ENCODE results near the gene KIR2DL4. TPM values are rescaled to one million over a fixed set of nuclear protein-coding genes. Genes with fewer than 3 reads are reported as not detected.
"Not testable (repeated sequence)": the region's sequence is repeated elsewhere in the genome, so short reads cannot be mapped to it uniquely, and the experiment has no call there.

Gene KIR2DL4
- total RNA-seq, 2 experiments from 2014 or later, result not detected

DNA sequence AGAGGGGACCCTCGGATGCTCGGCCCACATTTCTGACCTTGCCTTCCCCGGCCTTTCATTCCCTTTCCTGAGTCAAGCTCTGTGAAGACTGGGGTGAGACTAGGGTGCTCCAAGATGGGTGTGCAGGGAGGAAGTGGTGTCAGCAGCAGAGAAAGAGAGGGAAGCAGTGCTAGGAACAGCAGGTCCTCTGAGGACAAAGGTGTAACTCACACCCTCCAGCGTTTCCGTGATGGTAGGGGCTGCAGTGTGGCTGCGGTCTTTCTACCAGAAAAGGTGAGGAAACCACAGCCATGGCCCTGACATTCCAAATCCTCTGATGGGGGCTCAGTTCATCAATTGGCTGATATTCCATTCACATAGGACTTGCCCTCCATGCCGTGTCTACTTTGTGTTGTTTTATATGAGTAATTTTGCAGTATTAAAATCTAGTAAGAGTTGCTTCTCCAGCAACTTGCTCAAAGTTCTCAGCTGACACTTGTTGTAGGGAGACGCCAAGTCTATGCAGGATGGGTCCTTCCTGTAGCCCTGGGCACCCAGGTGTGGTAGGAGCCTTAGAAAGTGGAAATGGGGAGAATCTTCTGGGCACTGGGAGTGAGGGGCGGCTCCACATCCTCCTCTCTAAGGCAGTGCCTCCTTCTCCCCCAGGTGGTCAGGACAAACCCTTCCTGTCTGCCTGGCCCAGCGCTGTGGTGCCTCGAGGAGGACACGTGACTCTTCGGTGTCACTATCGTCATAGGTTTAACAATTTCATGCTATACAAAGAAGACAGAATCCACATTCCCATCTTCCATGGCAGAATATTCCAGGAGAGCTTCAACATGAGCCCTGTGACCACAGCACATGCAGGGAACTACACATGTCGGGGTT, 14.5 kb downstream of the KIR2DL4 start:
- H3K36me3 Mint-ChIP-seq (ENCODE audit: low read depth), result no peaks in the 10 kb centered on the region
- H3K27ac Mint-ChIP-seq, result no peak overlapping the region
- CTCF ChIA-PET, result no interaction called here
- no peak overlapping the region for H3K4me3 Mint-ChIP-seq
- no peaks in the 10 kb centered on the region for H3K4me1 Mint-ChIP-seq
- DNase-seq, result no peak
- POLR2A ChIA-PET, result no interaction called here
- no peaks in the 10 kb centered on the region for H3K9me3 Mint-ChIP-seq
- H3K27me3 Mint-ChIP-seq, result no peaks in the 10 kb centered on the region

DNA sequence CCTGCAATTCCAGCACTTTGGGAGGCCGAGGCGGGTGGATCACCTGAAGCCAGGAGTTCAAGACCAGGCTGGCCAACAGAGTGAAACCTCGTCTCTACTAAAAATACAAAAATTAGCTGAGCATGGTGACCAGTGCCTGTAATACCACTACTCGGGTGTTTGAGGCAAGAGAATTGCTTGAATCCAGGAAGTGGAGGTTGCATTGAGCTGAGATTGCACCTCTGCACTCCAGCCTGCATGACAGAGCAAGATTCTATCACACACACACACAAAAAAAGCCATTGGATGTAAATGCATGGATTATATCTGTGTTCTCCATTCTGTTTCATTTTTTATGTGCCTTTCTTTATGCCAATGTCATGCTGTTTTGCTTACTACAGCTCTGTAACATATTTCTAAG, 21.0 kb downstream of the KIR2DL4 start:
- DNase-seq; H3K4me3 Mint-ChIP-seq; H3K4me1 Mint-ChIP-seq; H3K36me3 Mint-ChIP-seq (ENCODE audit: low read depth); H3K27ac Mint-ChIP-seq; CTCF ChIA-PET; H3K9me3 Mint-ChIP-seq; POLR2A ChIA-PET; H3K27me3 Mint-ChIP-seq: not testable (repeated sequence)

DNA sequence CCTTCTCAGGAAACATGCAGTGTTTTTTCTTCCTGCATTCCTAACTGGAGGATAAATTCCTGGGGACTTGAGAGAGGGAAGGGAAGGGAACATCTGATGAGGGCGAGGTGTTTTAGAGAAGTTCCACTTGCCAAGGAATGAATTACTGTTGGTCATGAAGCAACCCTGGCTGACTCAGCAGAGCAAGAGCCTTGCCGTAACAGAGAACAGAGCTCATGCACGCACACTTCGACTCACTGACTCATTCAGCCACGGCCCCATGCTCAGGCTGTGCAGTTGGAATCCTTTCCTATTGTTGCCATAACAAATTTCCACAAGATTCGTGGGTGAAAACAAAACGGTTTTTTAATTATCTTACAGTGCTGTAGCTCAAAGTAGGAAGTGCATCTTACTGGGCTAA, 21.9 kb downstream of the KIR2DL4 start:
- H3K4me1 Mint-ChIP-seq; H3K27ac Mint-ChIP-seq; POLR2A ChIA-PET; H3K4me3 Mint-ChIP-seq; H3K9me3 Mint-ChIP-seq; H3K36me3 Mint-ChIP-seq (ENCODE audit: low read depth); CTCF ChIA-PET; DNase-seq; H3K27me3 Mint-ChIP-seq: not testable (repeated sequence)

DNA sequence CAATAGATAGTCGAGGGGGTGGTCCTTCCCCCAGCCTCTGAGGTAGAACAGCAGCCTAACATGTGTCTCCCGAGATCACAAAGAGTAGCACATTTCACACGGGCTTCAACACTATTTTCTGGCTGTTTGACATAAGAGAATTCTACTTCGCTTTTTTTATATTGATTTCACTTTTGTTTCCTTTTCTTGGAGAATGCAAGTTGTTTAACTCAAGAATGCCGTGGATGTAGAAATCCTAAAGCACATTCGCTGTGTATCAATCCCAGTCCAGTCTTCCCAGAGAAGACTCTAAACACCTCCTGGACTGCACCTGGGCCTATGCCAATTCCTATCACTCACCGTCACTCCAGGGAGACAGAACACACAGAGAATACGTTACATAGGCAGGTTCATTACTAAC, 24.7 kb downstream of the KIR2DL4 start:
- H3K4me3 Mint-ChIP-seq, H3K27me3 Mint-ChIP-seq, H3K27ac Mint-ChIP-seq: not testable (repeated sequence)

DNA sequence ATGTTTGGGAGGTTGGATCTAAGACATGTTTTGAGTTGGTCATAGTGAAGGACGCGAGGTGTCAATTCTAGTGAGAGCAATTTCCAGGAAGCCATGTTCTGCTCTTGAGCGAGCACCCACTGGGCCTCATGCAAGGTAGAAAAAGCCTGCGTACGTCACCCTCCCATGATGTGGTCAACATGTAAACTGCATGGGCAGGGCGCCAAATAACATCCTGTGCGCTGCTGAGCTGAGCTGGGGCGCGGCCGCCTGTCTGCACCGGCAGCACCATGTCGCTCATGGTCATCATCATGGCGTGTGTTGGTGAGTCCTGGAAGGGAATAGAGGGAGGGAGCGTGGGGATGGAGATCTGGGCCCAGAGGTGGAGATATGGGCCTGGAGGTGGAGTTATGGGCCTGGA, 29.1 kb downstream of the KIR2DL4 start, which contains the start of gene KIR2DS4:
KIR2DS4 (plus strand) TSS at position 181 of the 400 bp plus-strand sequence.
- CTCF ChIA-PET; H3K27ac Mint-ChIP-seq; H3K27me3 Mint-ChIP-seq; H3K4me3 Mint-ChIP-seq; DNase-seq; H3K9me3 Mint-ChIP-seq; H3K36me3 Mint-ChIP-seq (ENCODE audit: low read depth); H3K4me1 Mint-ChIP-seq; POLR2A ChIA-PET: not testable (repeated sequence)

More for the DNA sequence above, 24.7 kb downstream of the KIR2DL4 start:
- POLR2A ChIA-PET; H3K9me3 Mint-ChIP-seq; H3K4me1 Mint-ChIP-seq; H3K36me3 Mint-ChIP-seq (ENCODE audit: low read depth); CTCF ChIA-PET; DNase-seq: not testable (repeated sequence)

DNA sequence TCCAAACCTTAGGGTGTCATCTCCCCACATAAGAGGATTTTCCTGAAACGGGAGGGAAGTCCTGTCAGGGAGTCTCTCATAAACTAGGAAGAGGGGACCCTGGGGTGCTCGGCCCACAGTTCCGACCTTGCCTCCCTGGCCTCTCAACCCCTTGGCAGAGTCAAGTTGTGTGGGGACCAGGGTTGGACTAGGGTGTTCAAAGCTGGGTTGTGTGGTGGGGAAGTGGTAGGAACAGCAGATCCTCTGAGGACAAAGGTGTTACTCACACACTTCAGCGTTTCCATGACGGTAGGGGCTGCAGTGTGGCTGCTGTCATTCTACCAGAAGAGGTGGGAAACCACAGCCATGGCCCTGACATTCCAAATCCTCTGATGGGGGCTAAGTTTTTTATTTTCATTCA, 31.7 kb downstream of the KIR2DL4 start:
- H3K27me3 Mint-ChIP-seq; H3K27ac Mint-ChIP-seq; H3K36me3 Mint-ChIP-seq (ENCODE audit: low read depth); H3K4me3 Mint-ChIP-seq; DNase-seq; H3K9me3 Mint-ChIP-seq; POLR2A ChIA-PET; H3K4me1 Mint-ChIP-seq; CTCF ChIA-PET: not testable (repeated sequence)

DNA sequence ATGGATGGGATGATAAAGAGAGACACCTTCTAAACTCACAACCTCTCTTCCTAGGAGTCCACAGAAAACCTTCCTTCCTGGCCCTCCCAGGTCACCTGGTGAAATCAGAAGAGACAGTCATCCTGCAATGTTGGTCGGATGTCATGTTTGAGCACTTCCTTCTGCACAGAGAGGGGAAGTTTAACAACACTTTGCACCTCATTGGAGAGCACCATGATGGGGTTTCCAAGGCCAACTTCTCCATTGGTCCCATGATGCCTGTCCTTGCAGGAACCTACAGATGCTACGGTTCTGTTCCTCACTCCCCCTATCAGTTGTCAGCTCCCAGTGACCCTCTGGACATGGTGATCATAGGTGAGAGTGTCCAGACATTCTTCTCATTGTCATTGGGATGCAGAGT, 34.1 kb downstream of the KIR2DL4 start:
- H3K4me3 Mint-ChIP-seq; POLR2A ChIA-PET; H3K27ac Mint-ChIP-seq; H3K27me3 Mint-ChIP-seq; DNase-seq; CTCF ChIA-PET; H3K9me3 Mint-ChIP-seq; H3K36me3 Mint-ChIP-seq (ENCODE audit: low read depth); H3K4me1 Mint-ChIP-seq: not testable (repeated sequence)

DNA sequence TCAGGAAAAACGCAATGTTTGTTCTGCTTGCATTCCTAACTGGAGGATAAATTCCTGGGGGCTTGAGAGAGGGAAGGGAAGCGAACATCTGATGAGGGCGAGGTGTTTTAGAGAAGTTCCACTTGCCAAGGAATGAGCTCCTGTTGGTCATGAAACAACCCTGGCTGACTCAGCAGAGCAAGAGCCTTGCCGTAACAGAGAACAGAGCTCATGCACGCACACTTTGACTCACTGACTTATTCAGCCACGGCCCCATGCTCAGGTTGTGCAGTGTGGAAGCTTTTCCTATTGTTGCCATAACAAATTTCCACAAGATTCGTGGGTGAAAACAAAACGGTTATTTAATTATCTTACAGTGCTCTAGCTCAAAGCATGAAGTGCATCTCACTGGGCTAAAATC, 39.8 kb downstream of the KIR2DL4 start:
- DNase-seq; H3K36me3 Mint-ChIP-seq (ENCODE audit: low read depth); POLR2A ChIA-PET; H3K27ac Mint-ChIP-seq; H3K9me3 Mint-ChIP-seq; H3K4me1 Mint-ChIP-seq; H3K27me3 Mint-ChIP-seq; H3K4me3 Mint-ChIP-seq; CTCF ChIA-PET: not testable (repeated sequence)

DNA sequence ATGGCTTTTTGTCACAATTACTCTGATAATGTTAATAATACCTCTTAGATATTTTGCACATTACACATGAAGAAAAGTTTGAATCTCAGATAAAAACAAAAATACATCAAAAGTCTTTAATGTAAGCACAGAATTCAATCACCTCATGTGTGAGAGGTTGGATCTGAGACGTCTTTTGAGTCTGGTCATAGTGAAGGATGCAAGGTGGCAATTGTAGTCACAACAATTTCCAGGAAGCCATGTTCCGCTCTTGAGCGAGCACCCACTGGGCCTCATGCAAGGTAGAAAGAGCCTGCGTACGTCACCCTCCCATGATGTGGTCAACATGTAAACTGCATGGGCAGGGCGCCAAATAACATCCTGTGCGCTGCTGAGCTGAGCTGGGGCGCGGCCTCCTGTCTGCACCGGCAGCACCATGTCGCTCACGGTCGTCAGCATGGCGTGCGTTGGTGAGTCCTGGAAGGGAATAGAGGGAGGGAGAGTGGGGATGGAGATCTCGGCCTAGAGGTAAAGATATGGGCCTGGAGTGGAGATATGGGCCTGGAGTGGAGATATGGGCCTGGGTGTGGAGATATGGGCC, 46.7 kb downstream of the KIR2DL4 start, which contains the start of gene KIR3DL2:
KIR3DL2 (plus strand) TSS at position 383 of the 580 bp plus-strand sequence; CDS start at position 416, 33 bp downstream.
- H3K4me3 Mint-ChIP-seq; H3K27ac Mint-ChIP-seq; H3K36me3 Mint-ChIP-seq (ENCODE audit: low read depth); H3K9me3 Mint-ChIP-seq; POLR2A ChIA-PET; CTCF ChIA-PET; DNase-seq; H3K27me3 Mint-ChIP-seq; H3K4me1 Mint-ChIP-seq: not testable (repeated sequence)

DNA sequence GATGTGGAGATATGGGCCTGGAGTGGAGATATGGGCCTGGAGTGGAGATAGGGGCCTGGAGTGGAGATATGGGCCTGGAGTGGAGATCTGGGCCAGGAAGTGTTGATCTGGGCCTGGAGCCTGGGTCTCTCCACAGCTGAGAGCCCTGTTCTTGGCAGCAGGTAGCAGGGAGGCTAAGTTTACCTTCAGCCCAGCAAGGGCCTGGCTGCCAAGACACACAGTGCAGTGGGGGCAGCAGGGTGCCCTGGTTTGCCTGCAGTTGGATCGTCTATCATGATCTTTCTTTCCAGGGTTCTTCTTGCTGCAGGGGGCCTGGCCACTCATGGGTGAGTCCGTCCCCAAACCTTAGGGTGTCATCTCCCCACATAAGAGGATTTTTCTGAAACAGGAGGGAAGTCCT, 47.5 kb downstream of the KIR2DL4 start:
- Mint-ChIP-seq H3K4me1 (no peaks in the 10 kb centered on the region), H3K27me3 (no peaks in the 10 kb centered on the region), H3K27ac (no peak overlapping the region), H3K36me3 (ENCODE audit: low read depth) (no peaks in the 10 kb centered on the region), H3K4me3 (no peak overlapping the region), H3K9me3 (peaks cover 2% of the 10 kb centered on the region)
- no peak for DNase-seq
- ChIA-PET POLR2A (no interaction called here), CTCF (no interaction called here)

DNA sequence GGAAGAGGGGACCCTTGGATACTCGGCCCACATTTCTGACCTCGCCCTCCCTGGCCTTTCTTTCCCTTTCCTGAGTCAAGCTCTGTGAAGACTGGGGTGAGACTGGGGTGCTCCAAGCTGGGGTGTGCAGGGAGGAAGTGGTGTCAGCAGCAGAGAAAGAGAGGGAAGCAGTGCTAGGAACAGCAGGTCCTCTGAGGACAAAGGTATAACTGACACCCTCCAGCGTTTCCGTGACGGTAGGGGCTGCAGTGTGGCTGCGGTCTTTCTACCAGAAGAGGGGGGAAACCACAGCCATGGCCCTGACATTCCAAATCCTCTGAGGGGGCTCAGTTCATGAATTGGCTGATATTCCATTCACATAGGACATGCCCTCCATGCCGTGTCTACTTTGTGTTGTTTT, 47.9 kb downstream of the KIR2DL4 start:
- H3K27ac Mint-ChIP-seq, result no peak overlapping the region

DNA sequence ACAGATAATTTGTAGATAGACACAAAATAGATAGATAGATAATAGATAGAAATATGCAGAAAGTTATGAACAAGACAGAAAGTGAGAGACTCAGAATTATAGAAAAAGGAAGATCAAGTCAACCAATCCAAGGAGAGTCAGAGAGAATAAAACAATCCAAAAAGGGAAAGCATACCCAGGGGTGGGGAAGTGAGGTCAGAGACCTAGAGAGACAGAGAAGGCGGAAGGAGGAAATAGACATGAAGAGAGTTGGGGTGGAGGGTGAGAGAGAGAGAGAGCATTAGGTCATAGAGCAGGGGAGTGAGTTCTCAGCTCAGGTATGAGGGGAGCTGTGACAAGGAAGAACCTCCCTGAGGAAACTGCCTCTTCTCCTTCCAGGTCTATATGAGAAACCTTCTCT, 51.8 kb downstream of the KIR2DL4 start:
- H3K36me3 Mint-ChIP-seq (ENCODE audit: low read depth); H3K9me3 Mint-ChIP-seq; H3K4me1 Mint-ChIP-seq; H3K27me3 Mint-ChIP-seq; CTCF ChIA-PET; H3K27ac Mint-ChIP-seq; DNase-seq; POLR2A ChIA-PET; H3K4me3 Mint-ChIP-seq: not testable (repeated sequence)

More for the DNA sequence above, 47.9 kb downstream of the KIR2DL4 start:
- POLR2A ChIA-PET, result no interaction called here
- Mint-ChIP-seq H3K4me1 (no peaks in the 10 kb centered on the region), H3K36me3 (ENCODE audit: low read depth) (no peaks in the 10 kb centered on the region), H3K4me3 (no peak overlapping the region), H3K9me3 (peaks cover 2% of the 10 kb centered on the region), H3K27me3 (no peaks in the 10 kb centered on the region)
- DNase-seq, result no peak
- CTCF ChIA-PET, result no interaction called here

DNA sequence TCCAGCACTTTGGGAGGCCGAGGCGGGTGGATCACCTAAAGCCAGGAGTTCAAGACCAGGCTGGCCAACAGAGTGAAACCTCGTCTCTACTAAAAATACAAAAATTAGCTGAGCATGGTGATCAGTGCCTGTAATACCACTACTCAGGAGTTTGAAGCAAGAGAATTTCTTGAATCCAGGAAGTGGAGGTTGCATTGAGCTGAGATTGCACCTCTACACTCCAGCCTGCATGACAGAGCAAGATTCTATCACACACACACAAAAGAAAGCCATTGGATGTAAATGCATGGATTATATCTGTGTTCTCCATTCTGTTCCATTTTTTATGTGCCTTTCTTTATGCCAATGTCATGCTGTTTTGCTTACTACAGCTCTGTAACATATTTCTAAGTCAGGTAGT, 55.1 kb downstream of the KIR2DL4 start:
- DNase-seq; H3K27me3 Mint-ChIP-seq; H3K36me3 Mint-ChIP-seq (ENCODE audit: low read depth); H3K9me3 Mint-ChIP-seq; POLR2A ChIA-PET; CTCF ChIA-PET; H3K27ac Mint-ChIP-seq; H3K4me3 Mint-ChIP-seq; H3K4me1 Mint-ChIP-seq: not testable (repeated sequence)

DNA sequence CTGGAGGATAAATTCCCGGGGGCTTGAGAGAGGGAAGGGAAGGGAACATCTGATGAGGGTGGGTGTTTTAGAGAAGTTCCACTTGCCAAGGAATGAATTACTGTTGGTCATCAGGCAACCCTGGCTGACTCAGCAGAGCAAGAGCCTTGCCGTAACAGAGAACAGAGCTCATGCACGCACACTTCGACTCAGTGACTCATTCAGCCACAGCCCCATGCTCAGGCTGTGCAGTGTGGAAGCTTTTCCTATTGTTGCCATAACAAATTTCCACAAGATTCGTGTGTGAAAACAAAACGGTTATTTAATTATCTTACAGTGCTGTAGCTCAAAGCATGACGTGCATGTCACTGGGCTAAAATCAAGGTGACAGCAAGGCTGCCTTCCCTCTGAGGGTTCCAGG, 56.0 kb downstream of the KIR2DL4 start:
- H3K4me1 Mint-ChIP-seq; H3K27ac Mint-ChIP-seq; H3K4me3 Mint-ChIP-seq; DNase-seq; POLR2A ChIA-PET; H3K9me3 Mint-ChIP-seq; H3K36me3 Mint-ChIP-seq (ENCODE audit: low read depth); CTCF ChIA-PET; H3K27me3 Mint-ChIP-seq: not testable (repeated sequence)
